Nephron (organoid): ENCODE results near the gene CD44.

ENCODE experiments used
- H3K27ac Mint-ChIP-seq, 3 experiments: 2 replicates each; pipeline ENCODE4 v1.8.0; 2020; ENCODE audit warnings: mixed read lengths in 3 of 3, mild to moderate bottlenecking in 2 of 3, moderate library complexity in 1 of 3
- H3K27me3 Mint-ChIP-seq: 2 replicates; pipeline ENCODE4 v1.8.0; 2021; ENCODE audit warnings: low read depth, mild to moderate bottlenecking, moderate library complexity, mixed read lengths
- H3K36me3 Mint-ChIP-seq: 2 replicates; pipeline ENCODE4 v1.8.0; 2020; ENCODE audit warnings: low read depth, mixed read lengths
- H3K4me1 Mint-ChIP-seq: 2 replicates; pipeline ENCODE4 v1.8.0; 2020; ENCODE audit warnings: mixed read lengths
- H3K4me3 Mint-ChIP-seq, 3 experiments: 2 replicates each; pipeline ENCODE4 v1.8.0; 2020; ENCODE audit warnings: mild to moderate bottlenecking in 3 of 3, mixed read lengths in 3 of 3, moderate library complexity in 2 of 3
- H3K9me3 Mint-ChIP-seq: 2 replicates; pipeline ENCODE4 v1.8.0; 2020; ENCODE audit warnings: mixed read lengths
- TF ChIP-seq, protein P1 (sequence below), 3 experiments: fragments of 200-600 bp; sonication (generic); IDR thresholded peaks; one replicate each; pipeline ENCODE4 v1.5.0; 2021; ENCODE audit warnings: antibody characterized with exemption in 3 of 3; ENCODE audit not compliant: unreplicated experiment in 3 of 3

CD44 gene

DNA sequence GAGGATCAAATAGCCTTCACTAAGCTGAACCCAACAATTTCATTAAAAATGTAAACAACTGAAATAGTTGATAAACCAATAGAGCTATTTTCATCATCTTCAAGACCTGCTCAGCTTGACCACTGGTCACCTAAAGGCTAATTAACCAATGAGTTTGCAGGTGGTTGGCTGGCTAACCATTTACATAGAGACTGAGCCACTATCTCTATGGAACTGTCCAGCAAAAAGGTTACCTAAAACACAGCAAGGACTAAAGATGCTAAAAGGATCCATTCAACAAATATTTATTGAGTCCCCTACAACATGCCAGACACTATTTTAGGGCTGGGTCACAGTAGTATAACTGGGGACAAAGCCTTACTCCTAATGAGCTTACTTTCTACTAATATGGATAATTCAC is 123.8 kb downstream of the CD44 start:
- Mint-ChIP-seq H3K9me3 (no peaks in the 10 kb centered on the region), H3K27ac (no peak overlapping the region), H3K4me3 (no peak overlapping the region), H3K36me3 (no peaks in the 10 kb centered on the region), H3K27me3 (no peaks in the 10 kb centered on the region), H3K4me1 (peaks cover 21% of the 10 kb centered on the region)
- TF ChIP-seq, protein P1, sequence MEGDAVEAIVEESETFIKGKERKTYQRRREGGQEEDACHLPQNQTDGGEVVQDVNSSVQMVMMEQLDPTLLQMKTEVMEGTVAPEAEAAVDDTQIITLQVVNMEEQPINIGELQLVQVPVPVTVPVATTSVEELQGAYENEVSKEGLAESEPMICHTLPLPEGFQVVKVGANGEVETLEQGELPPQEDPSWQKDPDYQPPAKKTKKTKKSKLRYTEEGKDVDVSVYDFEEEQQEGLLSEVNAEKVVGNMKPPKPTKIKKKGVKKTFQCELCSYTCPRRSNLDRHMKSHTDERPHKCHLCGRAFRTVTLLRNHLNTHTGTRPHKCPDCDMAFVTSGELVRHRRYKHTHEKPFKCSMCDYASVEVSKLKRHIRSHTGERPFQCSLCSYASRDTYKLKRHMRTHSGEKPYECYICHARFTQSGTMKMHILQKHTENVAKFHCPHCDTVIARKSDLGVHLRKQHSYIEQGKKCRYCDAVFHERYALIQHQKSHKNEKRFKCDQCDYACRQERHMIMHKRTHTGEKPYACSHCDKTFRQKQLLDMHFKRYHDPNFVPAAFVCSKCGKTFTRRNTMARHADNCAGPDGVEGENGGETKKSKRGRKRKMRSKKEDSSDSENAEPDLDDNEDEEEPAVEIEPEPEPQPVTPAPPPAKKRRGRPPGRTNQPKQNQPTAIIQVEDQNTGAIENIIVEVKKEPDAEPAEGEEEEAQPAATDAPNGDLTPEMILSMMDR (IDR thresholded peaks at IDR 0.05; ENCODE audit: unreplicated experiment in 3 of 3), result no peak

GRCh38 chr11:35265755-35266454 is 126.9 kb downstream of the CD44 start:
- Mint-ChIP-seq H3K36me3 (no peaks in the 10 kb centered on the region), H3K27me3 (no peaks in the 10 kb centered on the region), H3K9me3 (no peaks in the 10 kb centered on the region), H3K4me1 (peaks cover 29% of the 10 kb centered on the region), H3K27ac (peak overlapping the region in 1 of 3 experiments; percentile 8), H3K4me3 (no peak overlapping the region)
- TF ChIP-seq, protein P1 (IDR thresholded peaks at IDR 0.05; ENCODE audit: unreplicated experiment in 3 of 3), result no peak

DNA sequence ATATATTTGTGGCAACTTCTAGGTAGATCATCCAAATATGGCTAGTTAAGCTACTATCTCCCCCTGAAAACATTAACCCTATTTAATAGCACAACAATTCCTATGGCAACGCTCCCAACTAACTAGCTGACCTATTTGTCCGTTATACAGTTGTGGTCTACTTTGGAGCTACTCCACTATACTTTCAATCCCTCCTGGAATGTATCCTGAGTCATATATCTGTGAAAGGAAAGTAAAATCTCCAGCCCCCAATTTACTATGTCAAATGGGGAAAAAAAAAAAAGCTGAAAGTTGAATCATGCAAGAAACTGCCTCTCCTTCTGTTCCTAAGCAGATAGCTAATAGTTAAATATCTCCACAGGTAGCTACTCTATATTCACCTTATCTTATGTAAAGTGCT is 128.5 kb downstream of the CD44 start:
- Mint-ChIP-seq H3K4me3 (no peak overlapping the region), H3K27ac (no peak overlapping the region), H3K4me1 (peaks cover 29% of the 10 kb centered on the region), H3K9me3 (no peaks in the 10 kb centered on the region), H3K36me3 (no peaks in the 10 kb centered on the region), H3K27me3 (peaks cover 5% of the 10 kb centered on the region)
- TF ChIP-seq, protein P1 (IDR thresholded peaks at IDR 0.05; ENCODE audit: unreplicated experiment in 3 of 3), result no peak

- peaks cover 32% of the 10 kb centered on the region for H3K4me1 Mint-ChIP-seq
- TF ChIP-seq, protein P1 (IDR thresholded peaks at IDR 0.05; ENCODE audit: unreplicated experiment in 3 of 3), result no peak
- no peak overlapping the region for H3K27ac Mint-ChIP-seq
- peaks cover 12% of the 10 kb centered on the region for H3K27me3 Mint-ChIP-seq
- H3K9me3 Mint-ChIP-seq, result no peaks in the 10 kb centered on the region
- no peak overlapping the region for H3K4me3 Mint-ChIP-seq
- H3K36me3 Mint-ChIP-seq, result no peaks in the 10 kb centered on the region
These were observed 131.4 kb downstream of the CD44 start for GRCh38 chr11:35270342-35270741.

GRCh38 chr11:35271031-35271430 is 132.1 kb downstream of the CD44 start:
- H3K4me3 Mint-ChIP-seq, result no peak overlapping the region
- H3K36me3 Mint-ChIP-seq, result no peaks in the 10 kb centered on the region
- TF ChIP-seq, protein P1 (IDR thresholded peaks at IDR 0.05; ENCODE audit: unreplicated experiment in 3 of 3), result no peak
- H3K27ac Mint-ChIP-seq, result no peak overlapping the region
- no peaks in the 10 kb centered on the region for H3K9me3 Mint-ChIP-seq
- H3K27me3 Mint-ChIP-seq, result peaks cover 16% of the 10 kb centered on the region
- peaks cover 27% of the 10 kb centered on the region for H3K4me1 Mint-ChIP-seq

- Mint-ChIP-seq H3K4me3 (no peak overlapping the region), H3K9me3 (no peaks in the 10 kb centered on the region), H3K36me3 (no peaks in the 10 kb centered on the region), H3K27ac (no peak overlapping the region), H3K27me3 (peaks cover 17% of the 10 kb centered on the region), H3K4me1 (peaks cover 19% of the 10 kb centered on the region)
- TF ChIP-seq, protein P1 (IDR thresholded peaks at IDR 0.05; ENCODE audit: unreplicated experiment in 3 of 3), result no peak
These were observed 133.5 kb downstream of the CD44 start for GRCh38 chr11:35272391-35272902.
